T47D (cell line): Measurements from ENCODE around the gene ATP2B1.

Experiments used
- DNase-seq, 2 experiments: peaks; one replicate each; pipeline versions ENCODE4 v3.0.0 to v3.0.0-alpha.2; 2011 to 2012; ENCODE audit warnings: low read depth in 1 of 2, low spot score in 1 of 2
- JUND ChIP-seq: IDR thresholded peaks from 2 replicates; pipeline ENCODE4 v1.6.1; 2012; ENCODE audit warnings: low read depth
- in situ Hi-C: cut with HindIII; loops from 2 replicates; pipeline ENCODE4 v1.10.0; 2016; ENCODE audit warnings: low sequenced_read_pairs, low pct_unique_long_range_greater_than_20kb

Gene ATP2B1

DNA sequence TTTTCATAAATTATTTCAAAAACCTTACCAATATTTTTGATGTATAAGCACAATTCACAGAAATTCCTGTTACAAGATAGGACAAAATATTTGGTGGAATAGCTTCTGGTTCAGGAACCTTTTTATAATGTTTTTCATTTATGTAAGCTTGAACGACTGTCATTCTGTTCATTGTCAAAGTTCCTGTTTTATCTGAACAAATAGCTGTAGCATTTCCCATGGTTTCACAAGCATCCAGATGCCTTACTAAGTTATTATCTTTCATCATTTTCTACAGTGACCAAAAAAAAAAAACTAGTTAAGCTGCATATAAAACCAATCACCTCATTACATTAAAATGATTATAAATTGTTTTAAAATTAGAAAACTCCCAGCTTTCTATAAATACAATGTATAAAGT, 87.1 kb downstream of the ATP2B1 start:
- in situ Hi-C loops: no loop called here
- no peak for TF ChIP-seq JUND
- no peak for DNase-seq

DNA sequence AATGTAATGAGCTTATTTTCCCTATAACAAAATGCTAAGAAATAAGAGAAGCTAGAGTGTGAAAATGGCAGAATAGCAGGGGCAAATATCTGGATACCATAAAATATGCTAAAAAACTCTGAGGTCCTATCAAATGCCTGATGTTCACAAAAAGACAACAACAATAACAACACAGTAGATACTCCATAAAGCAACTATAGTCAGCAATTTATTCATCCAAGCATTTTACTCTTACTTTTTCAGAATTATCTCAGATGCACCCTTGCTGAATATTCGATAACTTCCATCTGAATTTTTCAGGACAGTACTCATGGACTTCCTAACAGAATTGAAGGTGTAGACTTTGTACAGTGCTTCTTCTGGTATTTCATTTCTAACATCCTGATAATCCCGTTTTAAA, 88.9 kb downstream of the ATP2B1 start:
- TF ChIP-seq JUND: no peak
- no peak for DNase-seq
- in situ Hi-C loops: no loop called here

DNA sequence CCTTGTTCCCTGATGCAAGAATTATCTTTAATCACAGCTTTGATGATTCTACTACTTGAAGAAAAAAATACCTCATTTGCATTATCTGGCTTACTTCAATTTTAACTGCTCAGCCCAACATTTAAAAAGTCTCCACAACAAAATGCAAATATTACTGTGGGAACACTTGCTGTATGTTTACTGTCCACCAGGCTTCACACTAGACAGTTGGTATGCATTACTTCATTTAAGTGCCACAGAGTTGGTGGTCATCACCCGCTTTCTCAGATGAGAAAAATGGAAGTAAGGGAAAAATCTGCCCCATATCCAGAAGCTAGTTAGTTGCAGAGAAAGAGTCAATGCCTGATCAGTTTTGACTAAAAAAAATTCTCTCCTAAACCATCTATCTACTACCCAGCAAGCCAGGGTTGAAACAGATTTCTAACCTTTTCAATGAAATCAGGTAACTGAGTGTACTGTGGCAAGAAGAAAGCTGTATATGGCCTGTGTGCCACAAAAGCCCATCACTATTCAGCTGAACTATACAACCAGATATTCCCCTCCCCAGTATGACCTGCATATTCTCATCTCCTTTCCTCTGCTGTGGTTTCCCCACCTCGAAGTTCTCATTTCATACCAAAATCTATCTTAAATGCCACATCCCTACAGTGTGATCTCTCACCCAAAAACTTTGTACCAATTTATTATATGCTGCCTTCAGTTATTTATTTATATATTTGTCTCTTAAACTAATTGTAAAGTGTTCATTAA, 90.3 kb downstream of the ATP2B1 start:
- in situ Hi-C loops: no loop called here
- no peak for DNase-seq
- no peak for TF ChIP-seq JUND

DNA sequence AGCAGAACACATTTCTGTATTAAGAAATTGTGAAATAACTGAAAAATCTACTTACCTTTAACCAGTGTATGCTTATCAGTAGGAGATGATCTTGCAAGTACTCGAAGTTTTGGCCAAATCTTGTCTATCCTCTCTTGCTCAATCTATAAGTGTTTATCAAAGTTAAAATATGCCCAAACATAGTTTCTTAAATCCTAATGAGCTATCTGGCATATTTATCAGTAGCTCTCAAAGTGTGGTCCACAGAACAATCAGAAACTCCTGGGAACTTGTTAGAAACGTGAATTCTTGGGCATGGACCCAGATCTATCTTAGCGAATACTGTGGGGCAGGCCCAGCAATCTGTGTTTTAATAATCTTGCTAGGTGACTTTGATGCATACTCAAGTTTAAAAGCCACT, 98.3 kb downstream of the ATP2B1 start:
- TF ChIP-seq JUND: no peak
- DNase-seq: no peak
- in situ Hi-C loops: no loop called here

DNA sequence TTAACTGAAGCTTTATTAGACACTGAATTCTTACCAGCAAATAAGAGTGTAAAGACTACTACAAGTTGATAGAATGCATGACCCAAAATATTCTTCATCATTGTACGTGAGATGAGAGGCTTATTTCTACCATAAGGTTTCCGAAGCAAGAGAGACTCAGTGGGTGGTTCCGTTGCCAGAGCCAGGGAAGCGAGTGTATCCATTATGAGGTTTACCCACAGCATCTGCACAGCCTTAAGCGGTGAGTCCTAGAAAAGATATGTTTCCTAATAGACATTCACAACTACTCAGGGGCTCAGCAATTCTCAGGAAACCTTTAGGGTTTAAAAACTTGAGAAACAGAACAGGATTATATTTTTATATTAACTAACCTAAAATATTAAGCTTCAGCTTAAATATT, 105.0 kb downstream of the ATP2B1 start:
- in situ Hi-C loops: no loop called here
- no peak for TF ChIP-seq JUND

DNA sequence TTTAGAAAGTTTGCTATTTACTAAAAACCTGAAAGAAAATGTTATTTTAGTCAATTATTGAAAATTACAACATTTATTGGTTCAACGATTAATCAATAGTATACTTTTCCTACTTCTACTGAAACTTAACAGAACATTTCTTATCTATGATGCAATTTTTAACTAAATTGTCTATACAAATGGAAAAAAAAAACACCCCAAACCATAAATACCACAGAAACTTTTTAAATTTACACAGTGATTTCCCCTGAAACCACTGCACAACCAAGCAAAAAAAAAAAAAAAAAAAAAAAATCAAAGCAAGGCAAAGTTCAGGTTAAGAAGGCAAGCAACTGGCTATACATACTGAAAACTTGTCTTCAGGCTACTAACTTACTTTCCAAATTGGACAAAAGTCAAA, 110.9 kb downstream of the ATP2B1 start:
- DNase-seq: no peak
- TF ChIP-seq JUND: no peak
- in situ Hi-C loops: no loop called here

More for the DNA sequence above, 105.0 kb downstream of the ATP2B1 start:
- no peak for DNase-seq

DNA sequence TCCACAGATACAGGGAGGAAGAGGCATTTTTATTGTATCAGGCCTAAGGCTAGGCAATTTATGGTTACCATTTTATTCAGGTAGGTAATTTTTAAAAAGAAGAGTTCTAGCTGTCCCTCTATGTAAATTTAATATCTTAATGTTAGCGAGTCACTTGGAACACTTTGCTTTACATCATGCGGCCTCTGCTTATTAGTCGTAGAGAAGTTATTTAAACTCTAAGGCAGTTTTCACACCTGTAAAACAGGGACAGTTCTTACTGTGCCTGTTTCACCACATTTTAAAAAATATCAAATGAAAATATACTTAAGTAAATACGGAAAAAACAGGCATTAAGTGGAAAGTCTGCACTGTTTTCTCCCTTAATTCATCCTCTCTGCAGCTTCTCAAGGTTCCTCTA, 111.4 kb downstream of the ATP2B1 start:
- no peak for TF ChIP-seq JUND

DNA sequence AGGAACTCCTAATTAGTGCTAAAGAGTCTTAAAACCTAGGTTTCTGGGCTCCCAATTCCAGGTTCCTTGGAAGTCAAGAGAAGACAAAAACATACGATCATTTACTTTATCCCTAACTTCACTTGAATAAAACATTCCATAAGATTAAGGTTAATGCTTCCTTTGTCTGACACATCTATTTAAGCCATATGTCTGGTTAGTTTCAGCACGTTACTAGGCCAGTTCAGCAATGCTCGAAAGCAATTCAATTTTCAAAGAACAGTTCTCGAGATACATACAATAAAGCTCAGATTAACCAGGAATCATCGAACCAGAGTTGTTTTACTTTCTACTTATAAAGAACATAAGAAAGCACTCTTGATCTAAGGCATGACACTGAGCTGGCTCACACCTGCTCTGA, 114.8 kb downstream of the ATP2B1 start:
- no peak for DNase-seq
- in situ Hi-C loops: no loop called here

More for the DNA sequence above, 111.4 kb downstream of the ATP2B1 start:
- DNase-seq: no peak
- in situ Hi-C loops: no loop called here

DNA sequence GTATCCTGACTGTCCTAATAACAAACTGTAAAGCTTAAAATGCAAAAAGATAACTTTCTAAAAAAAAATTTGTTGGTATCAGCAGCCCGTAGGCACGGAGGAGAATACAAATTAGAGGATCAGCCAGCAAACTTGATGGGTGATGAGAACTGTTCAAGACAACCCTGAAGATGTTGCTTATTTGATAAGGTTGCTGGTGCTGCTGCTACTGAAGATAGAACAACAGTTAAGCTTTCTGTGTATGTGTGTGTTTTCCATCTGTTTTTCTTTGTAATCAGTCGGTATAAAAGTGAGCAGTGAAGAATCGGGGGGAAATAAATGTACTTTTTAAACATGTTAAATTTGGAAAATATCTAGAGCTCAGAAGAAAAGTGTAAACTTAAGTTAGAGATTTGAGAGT, 115.4 kb downstream of the ATP2B1 start:
- TF ChIP-seq JUND: no peak
- no peak for DNase-seq
- in situ Hi-C loops: no loop called here

More for the DNA sequence above, 114.8 kb downstream of the ATP2B1 start:
- TF ChIP-seq JUND: no peak

DNA sequence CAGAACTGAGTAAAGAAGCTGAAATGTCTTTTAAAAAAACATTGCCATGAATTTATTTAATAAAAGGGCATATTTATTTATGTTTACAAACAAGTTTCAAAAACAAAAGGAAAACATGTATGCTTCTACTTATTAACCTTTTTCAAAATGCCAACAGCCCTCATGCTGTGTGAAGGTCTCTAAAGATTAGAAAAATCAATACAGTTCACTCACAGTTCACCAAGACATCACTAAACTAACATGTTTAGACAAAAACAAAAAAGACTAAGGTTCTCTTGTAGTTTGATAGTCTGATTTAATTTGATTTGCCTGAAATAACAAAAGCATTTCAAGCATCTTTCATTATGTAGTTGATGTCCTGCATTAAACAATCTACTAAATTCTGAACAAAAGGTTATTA, 118.9 kb downstream of the ATP2B1 start:
- TF ChIP-seq JUND: no peak
- in situ Hi-C loops: no loop called here

DNA sequence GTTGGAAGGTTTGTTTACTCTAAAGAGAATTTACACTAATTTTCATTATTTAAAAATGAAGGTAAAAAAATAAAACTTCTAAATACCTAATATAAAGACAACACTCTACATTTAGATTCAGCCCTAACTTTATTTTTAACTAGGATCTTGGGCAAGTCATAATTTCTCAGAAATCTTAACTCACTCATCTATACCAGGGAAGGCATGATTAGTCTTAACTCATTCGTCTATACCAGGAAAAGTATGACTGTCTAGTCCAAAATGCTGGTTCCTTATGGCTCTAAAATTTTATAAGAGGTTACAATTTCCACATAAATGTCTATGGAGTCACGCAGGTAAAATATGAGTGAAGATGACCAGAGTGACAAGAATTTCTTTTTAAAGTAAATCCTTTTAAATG, 130.1 kb downstream of the ATP2B1 start:
- in situ Hi-C loops: no loop called here
- no peak for TF ChIP-seq JUND
- DNase-seq: no peak

More for the DNA sequence above, 118.9 kb downstream of the ATP2B1 start:
- no peak for DNase-seq

DNA sequence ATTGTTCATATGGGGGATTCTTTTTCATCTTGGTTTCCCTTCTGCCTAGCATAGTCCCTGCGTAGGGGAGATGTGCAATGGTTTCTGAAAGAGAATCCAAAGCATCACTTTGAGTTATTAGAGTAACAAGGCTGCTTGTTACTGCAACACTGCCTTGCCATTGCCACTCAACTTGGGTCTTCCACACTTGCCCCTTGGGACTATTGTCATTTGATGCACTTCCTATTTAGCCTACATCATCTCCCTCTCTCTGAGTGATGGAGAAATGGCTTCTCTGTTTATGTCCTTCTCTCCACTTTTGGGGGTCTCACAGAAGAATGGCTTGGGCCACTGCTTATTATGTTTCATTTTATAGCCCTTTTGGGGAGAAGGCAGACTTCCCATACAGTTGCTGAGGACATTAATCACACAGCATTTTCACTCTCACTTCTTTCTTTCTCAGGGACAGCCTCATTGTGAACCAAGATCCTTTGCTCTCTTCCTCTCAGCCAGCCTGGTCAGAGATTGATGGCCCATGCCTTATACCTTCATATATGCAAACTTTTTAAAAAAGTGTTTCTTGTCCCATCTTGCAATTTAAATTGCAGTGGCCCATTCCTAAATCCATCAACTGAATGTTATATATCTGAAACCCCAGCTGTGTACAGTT, 131.9 kb downstream of the ATP2B1 start:
- in situ Hi-C loops: no loop called here
- no peak for TF ChIP-seq JUND

DNA sequence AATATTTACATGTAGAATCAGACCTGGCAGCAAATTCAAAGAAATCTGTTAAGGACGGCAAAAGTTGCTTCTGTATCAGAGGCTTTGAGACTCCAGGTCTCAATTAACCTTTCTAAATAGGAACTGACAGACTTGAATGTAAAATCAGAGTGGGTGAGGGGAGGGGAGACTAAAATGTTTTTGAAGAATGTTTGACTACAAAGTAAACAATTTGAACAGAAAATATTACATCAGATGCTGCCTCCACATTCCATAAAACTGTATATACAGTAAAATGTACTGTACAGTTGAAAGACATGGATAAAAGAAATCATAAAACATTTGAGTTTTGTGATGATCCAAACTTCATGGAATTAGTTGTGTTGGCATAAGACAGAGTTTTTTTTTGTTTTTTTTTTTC, 133.3 kb downstream of the ATP2B1 start:
- DNase-seq: no peak

More for the DNA sequence above, 131.9 kb downstream of the ATP2B1 start:
- no peak for DNase-seq

More for the DNA sequence above, 133.3 kb downstream of the ATP2B1 start:
- in situ Hi-C loops: no loop called here
- TF ChIP-seq JUND: no peak
